Measurements from ENCODE around the gene SETD1B.
A peak's percentile ranks its signal among the peaks of the same experiment; 100 is the strongest.

DNA sequence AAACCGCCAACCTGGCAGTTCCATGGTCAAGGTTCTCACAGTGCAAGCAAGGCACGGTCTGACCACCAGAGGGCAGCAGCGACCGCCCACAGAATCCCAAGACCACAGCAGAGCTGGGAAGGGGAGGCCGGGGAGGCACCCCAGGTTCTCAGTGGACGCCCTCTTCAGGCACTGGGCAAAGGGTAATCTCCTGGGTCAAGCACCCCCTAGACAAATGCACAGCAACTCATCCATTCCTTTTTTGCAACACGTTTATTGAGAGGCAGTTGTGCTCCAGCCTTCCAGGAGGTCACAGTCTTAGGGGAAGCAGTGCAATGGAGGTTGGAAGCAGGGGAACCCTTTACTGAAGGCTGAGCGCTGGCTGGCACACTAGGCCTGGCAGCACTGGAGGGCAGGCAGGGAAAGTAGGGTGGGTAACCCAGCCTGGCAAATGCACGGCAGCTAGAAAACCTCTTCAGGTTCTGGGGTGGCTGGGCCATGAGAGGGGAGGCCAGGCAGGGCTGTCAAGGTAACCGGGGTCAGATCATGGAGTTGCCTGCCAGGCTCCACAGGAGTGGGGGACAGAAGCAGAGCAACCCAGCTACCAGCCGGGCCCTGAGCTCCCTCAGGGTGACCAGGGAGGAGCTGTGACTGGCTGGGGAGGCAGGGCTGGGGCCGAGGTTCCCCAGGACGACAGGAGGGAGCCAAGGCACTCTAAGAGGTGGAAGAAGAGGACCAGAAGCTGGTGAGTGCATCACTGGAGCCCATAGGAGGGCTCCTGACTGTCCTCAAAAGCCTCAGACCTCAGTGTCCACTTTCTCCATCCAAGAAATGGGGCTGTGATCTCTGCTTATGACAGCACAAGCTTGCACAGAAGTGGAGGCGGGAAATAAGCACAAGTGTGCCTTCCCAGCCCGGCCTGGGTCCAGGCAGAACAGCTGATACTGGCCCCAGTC is 8.5 kb upstream of the SETD1B start:
- TF ChIP-seq, protein P1, sequence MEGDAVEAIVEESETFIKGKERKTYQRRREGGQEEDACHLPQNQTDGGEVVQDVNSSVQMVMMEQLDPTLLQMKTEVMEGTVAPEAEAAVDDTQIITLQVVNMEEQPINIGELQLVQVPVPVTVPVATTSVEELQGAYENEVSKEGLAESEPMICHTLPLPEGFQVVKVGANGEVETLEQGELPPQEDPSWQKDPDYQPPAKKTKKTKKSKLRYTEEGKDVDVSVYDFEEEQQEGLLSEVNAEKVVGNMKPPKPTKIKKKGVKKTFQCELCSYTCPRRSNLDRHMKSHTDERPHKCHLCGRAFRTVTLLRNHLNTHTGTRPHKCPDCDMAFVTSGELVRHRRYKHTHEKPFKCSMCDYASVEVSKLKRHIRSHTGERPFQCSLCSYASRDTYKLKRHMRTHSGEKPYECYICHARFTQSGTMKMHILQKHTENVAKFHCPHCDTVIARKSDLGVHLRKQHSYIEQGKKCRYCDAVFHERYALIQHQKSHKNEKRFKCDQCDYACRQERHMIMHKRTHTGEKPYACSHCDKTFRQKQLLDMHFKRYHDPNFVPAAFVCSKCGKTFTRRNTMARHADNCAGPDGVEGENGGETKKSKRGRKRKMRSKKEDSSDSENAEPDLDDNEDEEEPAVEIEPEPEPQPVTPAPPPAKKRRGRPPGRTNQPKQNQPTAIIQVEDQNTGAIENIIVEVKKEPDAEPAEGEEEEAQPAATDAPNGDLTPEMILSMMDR (IDR thresholded peaks at IDR 0.05): peak; percentile 92 to 98 (median 96)
- no peak for TF ChIP-seq POLR2A (IDR thresholded peaks at IDR 0.05)

All from heart left ventricle (tissue), 13 donors.